ENCODE measurements around the gene C12orf42. TPM values are rescaled to one million over a fixed set of nuclear protein-coding genes. Genes with fewer than 3 reads are reported as not detected.

The C12orf42 gene
- total RNA-seq, 1 experiment from 2014 or later = not detected

GRCh38 chr12:103272949-103273348 lies 222.8 kb downstream of the C12orf42 start:
- no peak overlapping the region for H2BK5ac ChIP-seq (ENCODE audit: insufficient read length, low read length)
- no peaks in the 10 kb centered on the region for H3K23me2 ChIP-seq (ENCODE audit: insufficient read length, low read depth, low read length, poor library complexity, severe bottlenecking)
- no peak overlapping the region for H4K91ac ChIP-seq (ENCODE audit: insufficient read length, low read depth, low read length)
- no peak for DNase-seq
- no peak for TF ChIP-seq CTCF (conservative IDR thresholded peaks at IDR 0.05)
- H3K79me2 ChIP-seq (ENCODE audit: insufficient read depth, low read length) = no peaks in the 10 kb centered on the region
- H3T11ph ChIP-seq (ENCODE audit: low read length) = no peak overlapping the region
- no peak overlapping the region for H4K5ac ChIP-seq (ENCODE audit: insufficient read length, low read depth, low read length)
- no peak overlapping the region for H2AK5ac ChIP-seq (ENCODE audit: insufficient read length, low read length)
- Mint-ChIP-seq H3K27ac (no peak overlapping the region), H3K4me3 (no peak overlapping the region), H3K9me3 (no peaks in the 10 kb centered on the region), H3K4me1 (peaks cover 2 to 6% of the 10 kb centered on the region in 2 experiments; a peak in 2 of 4 replicates), H3K36me3 (ENCODE audit: insufficient read depth in 1 of 3, low read depth in 3 of 3) (no peaks in the 10 kb centered on the region), H3K27me3 (ENCODE audit: low read depth) (no peaks in the 10 kb centered on the region; the same call in 1 of the 2 replicates)
- H3K14ac ChIP-seq (ENCODE audit: insufficient read depth, low read length) = no peak overlapping the region
- H3K4me2 ChIP-seq (ENCODE audit: insufficient read depth, insufficient read length, low read length) = no peak overlapping the region
- no CpG with 5 or more reads among the region's 1 CpG for WGBS (ENCODE audit: extremely low coverage, insufficient read length, low lambda C conversion rate)
- H2BK15ac ChIP-seq (ENCODE audit: low read depth, low read length) = no peak overlapping the region
- H3K9ac ChIP-seq (ENCODE audit: extremely low read depth, insufficient read length, low read length) = no peak overlapping the region
- no peak overlapping the region for H2BK20ac ChIP-seq (ENCODE audit: low read depth, low read length, poor library complexity, severe bottlenecking)
- no peak overlapping the region for H3K18ac ChIP-seq (ENCODE audit: insufficient read length, low read depth, low read length)
- no peak overlapping the region for H3K4ac ChIP-seq (ENCODE audit: low read depth, low read length)
- no peak overlapping the region for H3K27ac ChIP-seq (ENCODE audit: insufficient read length, low read depth, low read length)
- H2AFZ ChIP-seq (ENCODE audit: low read length) = no peak overlapping the region
- H3K23ac ChIP-seq (ENCODE audit: insufficient read length, low read depth, low read length) = no peak overlapping the region
- H3K56ac ChIP-seq (ENCODE audit: insufficient read length, low read depth, low read length) = no peak overlapping the region
- H4K8ac ChIP-seq (replicated peaks; ENCODE audit: insufficient read length, low read depth, low read length) = no peak overlapping the region
- no peaks in the 10 kb centered on the region for H3K4me1 ChIP-seq (ENCODE audit: insufficient read depth, low read length)
- H4K20me1 ChIP-seq (ENCODE audit: control insufficient read depth, insufficient read depth, insufficient read length) = no peaks in the 10 kb centered on the region
- no peak overlapping the region for H2BK12ac ChIP-seq (ENCODE audit: insufficient read length, low read depth, low read length)
- H2BK120ac ChIP-seq (ENCODE audit: low read depth, low read length, poor library complexity, severe bottlenecking) = no peak overlapping the region
- H3K27me3 ChIP-seq (ENCODE audit: insufficient read depth, low read length) = no peaks in the 10 kb centered on the region
- no peaks in the 10 kb centered on the region for H3K9me3 ChIP-seq (ENCODE audit: control insufficient read depth, low read depth, low read length)
- no peaks in the 10 kb centered on the region for H3K79me1 ChIP-seq (ENCODE audit: insufficient read depth, low read depth, low read length, poor library complexity, severe bottlenecking)
